Measurements from ENCODE around the gene SAMHD1.
A peak's percentile ranks its signal among the peaks of the same experiment; 100 is the strongest.
"Not testable (repeated sequence)": the region's sequence is repeated elsewhere in the genome, so short reads cannot be mapped to it uniquely, and the experiment has no call there.

SAMHD1 gene

GRCh38 chr20:36951198-36951978 lies at the start of gene SAMHD1:
SAMHD1 (minus strand) TSS chr20:36951708; CDS start chr20:36951643, 65 bp downstream.
- peak within 1 kb of the TSS; percentile 80 for H3K27ac Mint-ChIP-seq

GRCh38 chr20:37000171-37000570 lies 48.7 kb upstream of the SAMHD1 start:
- not testable (repeated sequence) for H3K27me3 Mint-ChIP-seq, ATAC-seq, H3K9me3 Mint-ChIP-seq, H3K4me3 Mint-ChIP-seq, H3K27ac Mint-ChIP-seq, H3K4me1 Mint-ChIP-seq
- H3K36me3 Mint-ChIP-seq, result peaks cover 38% of the 10 kb centered on the region

More at GRCh38 chr20:36951198-36951978, at the start of gene SAMHD1:
- no peaks in the 10 kb centered on the region for H3K36me3 Mint-ChIP-seq
- H3K4me3 Mint-ChIP-seq, result peak within 1 kb of the TSS; percentile 84
- H3K9me3 Mint-ChIP-seq, result no peaks in the 10 kb centered on the region
- no peaks in the 10 kb centered on the region for H3K27me3 Mint-ChIP-seq
- peak; percentile 98 for ATAC-seq
- H3K4me1 Mint-ChIP-seq, result peaks cover 30% of the 10 kb centered on the region

- no peak overlapping the region for H3K27ac Mint-ChIP-seq
- H3K36me3 Mint-ChIP-seq, result peaks cover 49% of the 10 kb centered on the region
- H3K4me1 Mint-ChIP-seq, result no peaks in the 10 kb centered on the region
- H3K9me3 Mint-ChIP-seq, result no peaks in the 10 kb centered on the region
- ATAC-seq, result no peak
- H3K4me3 Mint-ChIP-seq, result no peak overlapping the region
- H3K27me3 Mint-ChIP-seq, result no peaks in the 10 kb centered on the region
These were observed 47.1 kb upstream of the SAMHD1 start for GRCh38 chr20:36998652-36999051.

- H3K36me3 Mint-ChIP-seq, result peaks cover 44% of the 10 kb centered on the region
- no peaks in the 10 kb centered on the region for H3K27me3 Mint-ChIP-seq
- H3K27ac Mint-ChIP-seq, result no peak overlapping the region
- H3K9me3 Mint-ChIP-seq, result peaks cover 6% of the 10 kb centered on the region
- no peaks in the 10 kb centered on the region for H3K4me1 Mint-ChIP-seq
- no peak overlapping the region for H3K4me3 Mint-ChIP-seq
- no peak for ATAC-seq
These were observed 45.6 kb upstream of the SAMHD1 start for GRCh38 chr20:36997121-36997520.

- H3K4me1 Mint-ChIP-seq, ATAC-seq, H3K27ac Mint-ChIP-seq, H3K4me3 Mint-ChIP-seq, H3K27me3 Mint-ChIP-seq, H3K9me3 Mint-ChIP-seq: not testable (repeated sequence)
- H3K36me3 Mint-ChIP-seq, result peaks cover 42% of the 10 kb centered on the region
These were observed 42.7 kb upstream of the SAMHD1 start for GRCh38 chr20:36994221-36994620.

- no peak for ATAC-seq
- Mint-ChIP-seq H3K9me3 (peaks cover 6% of the 10 kb centered on the region), H3K4me3 (no peak overlapping the region), H3K27ac (no peak overlapping the region), H3K27me3 (no peaks in the 10 kb centered on the region), H3K36me3 (peaks cover 38% of the 10 kb centered on the region), H3K4me1 (no peaks in the 10 kb centered on the region)
These were observed 41.4 kb upstream of the SAMHD1 start for GRCh38 chr20:36992802-36993334.

GRCh38 chr20:36991703-36992102 lies 40.2 kb upstream of the SAMHD1 start:
- H3K36me3 Mint-ChIP-seq, result peaks cover 33% of the 10 kb centered on the region
- peaks cover 6% of the 10 kb centered on the region for H3K9me3 Mint-ChIP-seq
- H3K4me3 Mint-ChIP-seq, result no peak overlapping the region
- no peak overlapping the region for H3K27ac Mint-ChIP-seq
- H3K4me1 Mint-ChIP-seq, result no peaks in the 10 kb centered on the region
- no peaks in the 10 kb centered on the region for H3K27me3 Mint-ChIP-seq
- no peak for ATAC-seq

GRCh38 chr20:36989797-36990196 lies 38.3 kb upstream of the SAMHD1 start:
- Mint-ChIP-seq H3K4me1 (no peaks in the 10 kb centered on the region), H3K27ac (no peak overlapping the region), H3K27me3 (no peaks in the 10 kb centered on the region), H3K9me3 (peaks cover 6% of the 10 kb centered on the region), H3K36me3 (peaks cover 17% of the 10 kb centered on the region), H3K4me3 (no peak overlapping the region)
- ATAC-seq, result no peak

- no peak overlapping the region for H3K4me3 Mint-ChIP-seq
- ATAC-seq, result no peak
These were observed 37.0 kb upstream of the SAMHD1 start for GRCh38 chr20:36988494-36988966.

GRCh38 chr20:36984257-36984638 lies 32.7 kb upstream of the SAMHD1 start:
- no peaks in the 10 kb centered on the region for H3K27me3 Mint-ChIP-seq
- peak overlapping the region; percentile 65 for H3K27ac Mint-ChIP-seq
- peaks cover 10% of the 10 kb centered on the region for H3K4me1 Mint-ChIP-seq
- peak; percentile 70 for ATAC-seq
- no peak overlapping the region for H3K4me3 Mint-ChIP-seq
- no peaks in the 10 kb centered on the region for H3K36me3 Mint-ChIP-seq
- no peaks in the 10 kb centered on the region for H3K9me3 Mint-ChIP-seq

More at GRCh38 chr20:36988494-36988966, 37.0 kb upstream of the SAMHD1 start:
- H3K9me3 Mint-ChIP-seq, result peaks cover 6% of the 10 kb centered on the region
- H3K27me3 Mint-ChIP-seq, result no peaks in the 10 kb centered on the region
- peaks cover 10% of the 10 kb centered on the region for H3K4me1 Mint-ChIP-seq
- H3K36me3 Mint-ChIP-seq, result peaks cover 8% of the 10 kb centered on the region
- no peak overlapping the region for H3K27ac Mint-ChIP-seq

- Mint-ChIP-seq H3K4me1 (peaks cover 5% of the 10 kb centered on the region), H3K4me3 (no peak overlapping the region), H3K9me3 (no peaks in the 10 kb centered on the region), H3K27me3 (no peaks in the 10 kb centered on the region), H3K36me3 (no peaks in the 10 kb centered on the region), H3K27ac (no peak overlapping the region)
- ATAC-seq, result peak; percentile 50
These were observed 23.8 kb upstream of the SAMHD1 start for GRCh38 chr20:36975099-36975818.

GRCh38 chr20:36974660-36975059 lies 23.2 kb upstream of the SAMHD1 start:
- Mint-ChIP-seq H3K4me3 (no peak overlapping the region), H3K36me3 (no peaks in the 10 kb centered on the region), H3K4me1 (peaks cover 7% of the 10 kb centered on the region), H3K27ac (no peak overlapping the region), H3K9me3 (no peaks in the 10 kb centered on the region), H3K27me3 (no peaks in the 10 kb centered on the region)
- no peak for ATAC-seq

GRCh38 chr20:36971103-36971502 lies 19.6 kb upstream of the SAMHD1 start:
- Mint-ChIP-seq H3K36me3 (no peaks in the 10 kb centered on the region), H3K27ac (no peak overlapping the region), H3K4me3 (no peak overlapping the region), H3K4me1 (peaks cover 14% of the 10 kb centered on the region), H3K9me3 (no peaks in the 10 kb centered on the region), H3K27me3 (no peaks in the 10 kb centered on the region)
- no peak for ATAC-seq

- no peaks in the 10 kb centered on the region for H3K27me3 Mint-ChIP-seq
- H3K36me3 Mint-ChIP-seq, result no peaks in the 10 kb centered on the region
- no peak overlapping the region for H3K4me3 Mint-ChIP-seq
- H3K4me1 Mint-ChIP-seq, result peaks cover 9% of the 10 kb centered on the region
- H3K9me3 Mint-ChIP-seq, result no peaks in the 10 kb centered on the region
- no peak for ATAC-seq
- no peak overlapping the region for H3K27ac Mint-ChIP-seq
These were observed 18.1 kb upstream of the SAMHD1 start for GRCh38 chr20:36969478-36970186.

GRCh38 chr20:36969051-36969450 lies 17.5 kb upstream of the SAMHD1 start:
- H3K4me3 Mint-ChIP-seq, result no peak overlapping the region
- H3K27ac Mint-ChIP-seq, result no peak overlapping the region
- peaks cover 9% of the 10 kb centered on the region for H3K4me1 Mint-ChIP-seq
- no peaks in the 10 kb centered on the region for H3K27me3 Mint-ChIP-seq
- ATAC-seq, result no peak
- no peaks in the 10 kb centered on the region for H3K9me3 Mint-ChIP-seq
- no peaks in the 10 kb centered on the region for H3K36me3 Mint-ChIP-seq

Data from stimulated activated memory B cell treated with anti-CD40 and anti-IgM and Interleukin-4, amounts not matched to agents 10 μg/mL and 1 μg/mL and 100 μg/mL, for 72 hours (primary cell).